ENCODE measurements around the gene GALNT4. TPM values are rescaled to one million over a fixed set of nuclear protein-coding genes. Genes with fewer than 3 reads are reported as not detected.

GALNT4 gene
- total RNA-seq (2021) (3.2 and 3.7 TPM in 2 replicates), Bru-seq, nascent RNA (percentile 50 among the genes with signal in this experiment), BruChase-seq, experiment 1, labeled RNA remaining after a 2-hour chase (percentile 59 among the genes with signal in this experiment), BruChase-seq, experiment 2, labeled RNA remaining after a 6-hour chase (percentile 64 among the genes with signal in this experiment)
- long read RNA-seq, full-length matches to known transcripts: 4 of 4 reads
- long read RNA-seq, partial matches to known transcripts: 0 of 4 reads
- long read RNA-seq, other reads (novel, unspliced or antisense): 0 of 4 reads

- Histone ChIP-seq H3K4me1 (replicated peaks; ENCODE audit: insufficient read depth) (peaks cover 22% of the 10 kb centered on the region), H3K9me2 (ENCODE audit: insufficient read depth) (no peaks in the 10 kb centered on the region), H3K79me2 (ENCODE audit: low read depth) (peaks cover 33% of the 10 kb centered on the region), H3K4me2 (peak within 1 kb of the TSS; percentile 90), H3F3A (ENCODE audit: insufficient read depth, low read depth) (no peaks in the 10 kb centered on the region), H3K9me3 (ENCODE audit: insufficient read depth, low read depth) (no peaks in the 10 kb centered on the region), H3K36me3 (ENCODE audit: low read depth) (0 out of 2 replicates have a peak, but pooled peaks cover 8% of the 10 kb centered on the region), H3K4me3 (peak within 1 kb of the TSS; percentile 98), H3K27ac (peak within 1 kb of the TSS; percentile 14; the same call in 1 of the 2 replicates), H3K27me3 (ENCODE audit: insufficient read depth, low read depth) (no peaks in the 10 kb centered on the region), H4K20me1 (ENCODE audit: insufficient read depth) (no peaks in the 10 kb centered on the region), H2AFZ (peak within 1 kb of the TSS; percentile 98)
- CTCF ChIA-PET: interaction anchor here (0.6 kb wide), 1 partner anchor 947 kb away, joined by 3 read pairs; no protein-coding TSS in a partner anchor
- intact Hi-C loops (cut with micrococcal nuclease; ENCODE audit: unreplicated experiment): loop anchor here (1.0 to 5.0 kb wide), 4 partner anchors 62 to 1413 kb away; partner anchors contain the start of gene DUSP6
- BruUV-seq (replicated peaks): TSS peak; percentile 63
- peak; percentile 70 to 82 for DNase-seq
- POLR2A ChIA-PET (ENCODE audit: unreplicated experiment): interaction anchor here (0.6 kb wide), 1 partner anchor 171 kb away, joined by 10 read pairs; no protein-coding TSS in a partner anchor
- TF ChIP-seq EZH2 (IDR thresholded peaks at IDR 0.05; ENCODE audit: low read depth): no peak
- TF ChIP-seq, protein P1, sequence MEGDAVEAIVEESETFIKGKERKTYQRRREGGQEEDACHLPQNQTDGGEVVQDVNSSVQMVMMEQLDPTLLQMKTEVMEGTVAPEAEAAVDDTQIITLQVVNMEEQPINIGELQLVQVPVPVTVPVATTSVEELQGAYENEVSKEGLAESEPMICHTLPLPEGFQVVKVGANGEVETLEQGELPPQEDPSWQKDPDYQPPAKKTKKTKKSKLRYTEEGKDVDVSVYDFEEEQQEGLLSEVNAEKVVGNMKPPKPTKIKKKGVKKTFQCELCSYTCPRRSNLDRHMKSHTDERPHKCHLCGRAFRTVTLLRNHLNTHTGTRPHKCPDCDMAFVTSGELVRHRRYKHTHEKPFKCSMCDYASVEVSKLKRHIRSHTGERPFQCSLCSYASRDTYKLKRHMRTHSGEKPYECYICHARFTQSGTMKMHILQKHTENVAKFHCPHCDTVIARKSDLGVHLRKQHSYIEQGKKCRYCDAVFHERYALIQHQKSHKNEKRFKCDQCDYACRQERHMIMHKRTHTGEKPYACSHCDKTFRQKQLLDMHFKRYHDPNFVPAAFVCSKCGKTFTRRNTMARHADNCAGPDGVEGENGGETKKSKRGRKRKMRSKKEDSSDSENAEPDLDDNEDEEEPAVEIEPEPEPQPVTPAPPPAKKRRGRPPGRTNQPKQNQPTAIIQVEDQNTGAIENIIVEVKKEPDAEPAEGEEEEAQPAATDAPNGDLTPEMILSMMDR (conservative IDR thresholded peaks at IDR 0.05): peak; percentile 75
Observed at GRCh38 chr12:89524541-89525304, at the start of gene GALNT4. GALNT4 (minus strand) TSS chr12:89524796; CDS start chr12:89524549, 247 bp downstream.

DNA sequence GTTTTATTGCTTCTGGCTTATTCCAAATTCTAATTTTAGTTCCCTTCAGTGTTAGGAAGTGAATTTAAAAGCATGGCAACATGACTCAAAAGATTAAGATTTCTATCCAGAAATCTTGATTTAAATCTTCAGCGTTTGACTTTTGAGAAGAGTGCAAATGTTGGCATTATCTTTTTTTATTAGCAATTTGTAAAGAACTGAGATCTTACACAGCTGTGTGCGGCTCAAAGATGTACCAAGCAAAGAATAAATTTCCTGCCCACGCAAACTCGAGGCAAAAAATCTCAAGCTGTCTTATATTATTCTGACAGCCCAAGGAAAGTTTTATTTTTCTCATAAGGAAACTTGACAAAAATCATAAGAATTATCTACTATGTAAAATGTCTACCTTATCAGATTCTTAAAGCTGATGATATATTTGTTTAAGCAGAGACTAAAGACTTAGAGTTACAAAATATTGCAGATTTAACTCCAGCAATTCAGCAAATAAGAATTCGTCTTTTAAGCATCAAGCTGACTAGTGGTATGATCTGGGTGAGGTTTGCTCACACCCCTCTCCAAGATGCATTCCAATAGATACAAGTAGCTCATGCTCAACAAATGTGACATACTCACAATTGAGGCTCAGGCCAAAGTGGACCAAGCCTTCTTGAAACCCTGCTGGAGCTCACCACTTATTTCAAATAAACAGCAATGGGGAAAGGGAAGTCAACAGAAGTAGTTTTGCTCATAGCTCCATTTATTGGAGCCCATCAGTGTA, 48.6 kb upstream of the GALNT4 start:
- Histone ChIP-seq H3K36me3 (ENCODE audit: low read depth) (no peaks in the 10 kb centered on the region), H2AFZ (no peak overlapping the region), H3K9me3 (ENCODE audit: insufficient read depth, low read depth) (no peaks in the 10 kb centered on the region), H4K20me1 (ENCODE audit: insufficient read depth) (no peaks in the 10 kb centered on the region), H3K4me3 (no peak overlapping the region), H3K4me2 (no peak overlapping the region), H3F3A (ENCODE audit: insufficient read depth, low read depth) (no peaks in the 10 kb centered on the region), H3K27me3 (ENCODE audit: insufficient read depth, low read depth) (no peaks in the 10 kb centered on the region), H3K79me2 (ENCODE audit: low read depth) (no peaks in the 10 kb centered on the region), H3K27ac (no peak overlapping the region), H3K4me1 (replicated peaks; ENCODE audit: insufficient read depth) (no peaks in the 10 kb centered on the region), H3K9me2 (ENCODE audit: insufficient read depth) (no peaks in the 10 kb centered on the region)
- intact Hi-C loops (cut with micrococcal nuclease; ENCODE audit: unreplicated experiment): no loop called here
- DNase-seq: no peak
- ChIA-PET POLR2A (ENCODE audit: unreplicated experiment) (no interaction called here), CTCF (no interaction called here)
- TF ChIP-seq, protein P1 (conservative IDR thresholded peaks at IDR 0.05): no peak
- TF ChIP-seq EZH2 (IDR thresholded peaks at IDR 0.05; ENCODE audit: low read depth): no peak
- no TSS peak for BruUV-seq (replicated peaks)
